Liver (tissue), 9 donors: ENCODE data around the gene SPARC. TPM values are rescaled to one million over a fixed set of nuclear protein-coding genes. Genes with fewer than 3 reads are reported as not detected.
A peak's percentile ranks its signal among the peaks of the same experiment; 100 is the strongest.

Experiments used
- DNase-seq: peaks from one replicate; pipeline ENCODE4 v3.0.0-alpha.2; 2017; ENCODE audit warnings: low spot score
- H3K27ac ChIP-seq, 2 donors: one replicate each; pipeline ENCODE4 v1.7.0; 2013; ENCODE audit warnings: inconsistent platforms in 2 of 2, low read length in 2 of 2, control low read depth in 1 of 2, low read depth in 1 of 2, mild to moderate bottlenecking in 1 of 2
- H3K27me3 ChIP-seq, 4 donors: one replicate each; pipeline versions ENCODE4 v1.6.1 to v1.7.0; 2013; ENCODE audit warnings: low read length in 3 of 4, inconsistent platforms in 1 of 4, mild to moderate bottlenecking in 1 of 4, moderate library complexity in 1 of 4; ENCODE audit not compliant: control insufficient read depth in 4 of 4, insufficient read depth in 4 of 4
- H3K36me3 ChIP-seq, 4 donors: one replicate each; pipeline versions ENCODE4 v1.6.1 to v1.7.0; 2013; ENCODE audit warnings: low read length in 3 of 4, mild to moderate bottlenecking in 3 of 4, low read depth in 1 of 4, moderate library complexity in 1 of 4; ENCODE audit not compliant: control insufficient read depth in 4 of 4, insufficient read depth in 3 of 4
- H3K4me1 ChIP-seq, 4 donors: one replicate each; pipeline versions ENCODE4 v1.6.1 to v1.7.0; 2013; ENCODE audit warnings: low read length in 3 of 4, mild to moderate bottlenecking in 3 of 4, moderate library complexity in 1 of 4; ENCODE audit not compliant: control insufficient read depth in 4 of 4, insufficient read depth in 4 of 4
- H3K4me3 ChIP-seq, 3 donors: one replicate each; pipeline versions ENCODE4 v1.6.1 to v1.7.0; 2013; ENCODE audit warnings: low read length in 3 of 3, control low read depth in 1 of 3, low read depth in 1 of 3, mild to moderate bottlenecking in 1 of 3
- H3K9ac ChIP-seq, 2 donors: one replicate each; pipeline ENCODE4 v1.7.0; 2013; ENCODE audit warnings: low read length in 2 of 2, mild to moderate bottlenecking in 2 of 2, moderate library complexity in 2 of 2, control low read depth in 1 of 2, low read depth in 1 of 2
- H3K9me3 ChIP-seq, 4 donors: one replicate each; pipeline versions ENCODE4 v1.6.1 to v1.7.0; 2013; ENCODE audit warnings: low read length in 3 of 4; ENCODE audit not compliant: control insufficient read depth in 4 of 4
- HNF4G ChIP-seq: IDR thresholded peaks from 2 replicates; pipeline ENCODE4 v1.6.1; 2016; ENCODE audit warnings: antibody characterized with exemption
- RAD21 ChIP-seq, 2 donors: IDR thresholded peaks; 2 replicates each; pipeline ENCODE4 v1.6.1; 2016; ENCODE audit warnings: antibody characterized with exemption in 2 of 2, mild to moderate bottlenecking in 2 of 2
- SP1 ChIP-seq: IDR thresholded peaks from 2 replicates; pipeline ENCODE4 v1.6.1; 2018; ENCODE audit warnings: antibody characterized with exemption, mild to moderate bottlenecking
- YY1 ChIP-seq: IDR thresholded peaks from 2 replicates; pipeline ENCODE4 v1.6.1; 2016; ENCODE audit warnings: antibody characterized with exemption, mild to moderate bottlenecking
- WGBS: extraction: QIAGEN DNeasy Blood & Tissue Kit; methylation state at CpG from one replicate; pipeline ENCODE4 v1.1.7; 2013; 5-methylcytosine and 5-hydroxymethylcytosine counted together
- polyA plus RNA-seq, 2 donors: library from polyadenylated mRNA; stranded (reverse) in 1 of 2; unstranded in 1 of 2; fragments of 200-250 nt in 1 of 2; fragments of >200 nt in 1 of 2; fragmentation: Nextera tagmentation in 1 of 2; extraction: Ambion mirVana in 1 of 2; gene quantifications; one replicate each; pipeline versions ENCODE4 v1.2.1 to v1.2.3, GENCODE V29; 2013 to 2015
- total RNA-seq, 2 donors: library from RNA; depleted of rRNA; stranded (reverse); fragments of >200 nt; gene quantifications; one replicate each; pipeline ENCODE4 v1.2.3, GENCODE V29; 2014
- TF ChIP-seq, protein P1 (sequence below): IDR thresholded peaks from 2 replicates; pipeline ENCODE4 v1.6.1; 2016; ENCODE audit warnings: antibody characterized with exemption, mild to moderate bottlenecking
- TF ChIP-seq, protein P2 (sequence below): IDR thresholded peaks from 2 replicates; pipeline ENCODE4 v1.6.1; 2016; ENCODE audit warnings: antibody characterized with exemption
- donor health status: healthy.
- donor health status: healthy.
- donor health status: healthy.
- donor health status: healthy.
- donor health status: healthy.

Gene SPARC
- total and polyA plus RNA-seq, 4 donors: 96.6 to 269 (median 110) TPM

DNA sequence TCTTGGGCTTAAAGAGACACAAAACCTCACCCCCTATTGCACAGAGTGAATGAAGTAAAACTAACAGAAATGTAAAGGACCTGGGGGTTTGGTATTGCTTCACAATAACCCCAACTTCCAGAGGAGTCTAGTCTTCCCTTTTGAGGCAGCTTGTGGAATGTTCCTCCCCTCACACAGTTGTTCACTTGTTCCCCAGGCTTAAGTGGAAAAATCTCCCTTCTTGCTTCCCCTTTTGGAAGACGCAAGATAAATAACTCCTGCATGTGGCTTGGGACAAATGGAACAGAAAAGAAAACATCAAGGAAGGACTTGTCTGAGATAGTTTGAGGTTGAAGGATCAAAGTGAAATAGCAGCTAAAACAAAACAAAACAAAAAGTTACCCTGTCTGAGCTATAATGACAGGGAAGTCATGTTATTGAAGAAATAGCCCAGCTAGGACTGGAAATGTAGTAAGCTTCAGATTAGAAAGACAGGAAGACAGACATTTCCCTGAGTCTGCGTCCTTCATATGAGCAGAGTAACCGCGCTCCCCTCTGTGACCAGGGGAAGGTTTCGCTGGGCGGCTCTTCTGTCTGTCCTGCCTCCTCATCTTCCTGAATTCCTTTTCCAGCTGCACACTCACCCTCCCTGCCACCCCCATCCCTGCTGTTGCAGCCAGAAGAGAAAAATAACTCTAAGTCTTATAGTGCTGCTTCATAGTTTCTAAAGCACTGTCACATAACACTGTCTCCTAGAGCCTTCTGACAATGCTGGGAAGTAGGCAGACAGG is 8.8 kb downstream of the SPARC start:
- 60% methylated on average over 6 of the region's 6 CpGs for WGBS
- TF ChIP-seq, protein P1, sequence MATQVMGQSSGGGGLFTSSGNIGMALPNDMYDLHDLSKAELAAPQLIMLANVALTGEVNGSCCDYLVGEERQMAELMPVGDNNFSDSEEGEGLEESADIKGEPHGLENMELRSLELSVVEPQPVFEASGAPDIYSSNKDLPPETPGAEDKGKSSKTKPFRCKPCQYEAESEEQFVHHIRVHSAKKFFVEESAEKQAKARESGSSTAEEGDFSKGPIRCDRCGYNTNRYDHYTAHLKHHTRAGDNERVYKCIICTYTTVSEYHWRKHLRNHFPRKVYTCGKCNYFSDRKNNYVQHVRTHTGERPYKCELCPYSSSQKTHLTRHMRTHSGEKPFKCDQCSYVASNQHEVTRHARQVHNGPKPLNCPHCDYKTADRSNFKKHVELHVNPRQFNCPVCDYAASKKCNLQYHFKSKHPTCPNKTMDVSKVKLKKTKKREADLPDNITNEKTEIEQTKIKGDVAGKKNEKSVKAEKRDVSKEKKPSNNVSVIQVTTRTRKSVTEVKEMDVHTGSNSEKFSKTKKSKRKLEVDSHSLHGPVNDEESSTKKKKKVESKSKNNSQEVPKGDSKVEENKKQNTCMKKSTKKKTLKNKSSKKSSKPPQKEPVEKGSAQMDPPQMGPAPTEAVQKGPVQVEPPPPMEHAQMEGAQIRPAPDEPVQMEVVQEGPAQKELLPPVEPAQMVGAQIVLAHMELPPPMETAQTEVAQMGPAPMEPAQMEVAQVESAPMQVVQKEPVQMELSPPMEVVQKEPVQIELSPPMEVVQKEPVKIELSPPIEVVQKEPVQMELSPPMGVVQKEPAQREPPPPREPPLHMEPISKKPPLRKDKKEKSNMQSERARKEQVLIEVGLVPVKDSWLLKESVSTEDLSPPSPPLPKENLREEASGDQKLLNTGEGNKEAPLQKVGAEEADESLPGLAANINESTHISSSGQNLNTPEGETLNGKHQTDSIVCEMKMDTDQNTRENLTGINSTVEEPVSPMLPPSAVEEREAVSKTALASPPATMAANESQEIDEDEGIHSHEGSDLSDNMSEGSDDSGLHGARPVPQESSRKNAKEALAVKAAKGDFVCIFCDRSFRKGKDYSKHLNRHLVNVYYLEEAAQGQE: no peak
- TF ChIP-seq RAD21 (IDR thresholded peaks at IDR 0.05): peak in 1 of 2 donors; percentile 12
- Histone ChIP-seq H3K27me3 (no peaks in the 10 kb centered on the region), H3K9ac (no peak overlapping the region), H3K27ac (peak overlapping the region; percentile 8 to 73), H3K4me3 (no peak overlapping the region), H3K36me3 (no peaks in the 10 kb centered on the region), H3K4me1 (peaks cover 0 to 3% (median 0%) of the 10 kb centered on the region in 4 donors), H3K9me3 (no peaks in the 10 kb centered on the region)
- DNase-seq: no peak

DNA sequence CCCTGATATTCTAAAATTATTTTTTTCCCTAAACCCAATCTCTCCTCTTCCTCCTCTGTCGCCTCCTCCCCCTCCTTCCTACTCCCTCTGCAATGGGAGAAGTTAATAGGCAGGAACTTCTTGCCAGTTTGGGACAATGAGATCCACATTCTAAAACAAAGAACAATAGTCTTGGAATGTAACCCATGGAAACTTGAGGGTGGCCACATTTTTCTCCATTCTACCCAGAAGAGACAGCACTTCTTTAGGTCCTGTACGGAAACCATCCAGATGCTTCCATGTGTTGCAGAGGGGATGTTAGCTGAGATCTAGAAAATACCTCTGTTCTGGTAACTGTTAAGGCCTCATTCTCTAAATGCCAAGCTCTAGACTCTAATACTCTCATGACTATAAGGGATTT is 10.0 kb downstream of the SPARC start:
- WGBS: 71% methylated on average over 2 of the region's 2 CpGs
- Histone ChIP-seq H3K9ac (no peak overlapping the region), H3K36me3 (no peaks in the 10 kb centered on the region), H3K27ac (peak overlapping the region; percentile 42 to 73), H3K4me1 (peaks cover 0 to 3% (median 0%) of the 10 kb centered on the region in 4 donors), H3K27me3 (no peaks in the 10 kb centered on the region), H3K9me3 (no peaks in the 10 kb centered on the region), H3K4me3 (no peak overlapping the region)
- TF ChIP-seq, protein P2, sequence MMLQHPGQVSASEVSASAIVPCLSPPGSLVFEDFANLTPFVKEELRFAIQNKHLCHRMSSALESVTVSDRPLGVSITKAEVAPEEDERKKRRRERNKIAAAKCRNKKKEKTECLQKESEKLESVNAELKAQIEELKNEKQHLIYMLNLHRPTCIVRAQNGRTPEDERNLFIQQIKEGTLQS: no peak
- no peak for TF ChIP-seq SP1
- DNase-seq: no peak

DNA sequence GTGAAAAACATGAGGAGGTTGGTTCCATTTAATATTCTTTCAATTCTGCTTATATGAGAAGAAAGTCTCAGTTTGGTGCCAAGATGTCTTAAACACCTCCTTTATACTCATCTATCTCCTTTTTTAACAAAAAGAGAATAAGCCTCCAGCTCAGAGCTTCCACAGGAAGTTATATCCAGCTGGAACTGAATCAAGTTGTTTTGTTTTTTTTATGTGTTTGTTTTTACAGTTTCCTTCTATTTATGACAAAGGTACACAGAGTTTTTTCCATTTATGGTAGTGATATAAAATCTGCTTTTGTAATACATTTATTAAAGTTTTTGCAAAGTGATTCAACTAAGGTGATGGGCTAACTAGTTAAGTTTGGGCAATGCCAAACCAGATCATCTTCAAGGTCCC is 10.4 kb downstream of the SPARC start:
- peaks cover 0 to 3% (median 1%) of the 10 kb centered on the region in 4 donors for H3K4me1 ChIP-seq
- TF ChIP-seq, protein P1: no peak
- TF ChIP-seq HNF4G (no peak), YY1 (no peak)
- no peaks in the 10 kb centered on the region for H3K36me3 ChIP-seq
- no peaks in the 10 kb centered on the region for H3K9me3 ChIP-seq
- no peak overlapping the region for H3K9ac ChIP-seq
- peak overlapping the region; percentile 71 to 73 for H3K27ac ChIP-seq
- H3K4me3 ChIP-seq: no peak overlapping the region
- no peak for DNase-seq
- no peaks in the 10 kb centered on the region for H3K27me3 ChIP-seq
